Left ventricle myocardium inferior (tissue), 1 donor: ENCODE data around the gene RANGAP1. TPM values are rescaled to one million over a fixed set of nuclear protein-coding genes. Genes with fewer than 3 reads are reported as not detected.

Source experiments
- DNase-seq: peaks from one replicate; pipeline ENCODE4 v3.0.0-alpha.2; 2020
- H3K27ac ChIP-seq: fragments of 200-600 bp; replicated peaks from 2 replicates; pipeline ENCODE4 v1.8.0; 2021
- H3K27me3 ChIP-seq: fragments of 200-600 bp; 2 replicates; pipeline ENCODE4 v1.8.0; 2021; ENCODE audit warnings: low read depth
- H3K36me3 ChIP-seq: fragments of 200-600 bp; 2 replicates; pipeline ENCODE4 v1.8.0; 2021
- H3K4me1 ChIP-seq: fragments of 200-600 bp; 2 replicates; pipeline ENCODE4 v1.8.0; 2021
- H3K4me3 ChIP-seq: fragments of 200-600 bp; 2 replicates; pipeline ENCODE4 v1.8.0; 2021; ENCODE audit warnings: mild to moderate bottlenecking, moderate library complexity
- H3K9me3 ChIP-seq: fragments of 200-600 bp; replicated peaks from 2 replicates; pipeline ENCODE4 v1.8.0; 2021
- CTCF ChIP-seq: fragments of 200-600 bp; IDR thresholded peaks from 2 replicates; pipeline ENCODE4 v1.8.0; 2021; ENCODE audit warnings: antibody characterized with exemption, mild to moderate bottlenecking, borderline replicate concordance
- intact Hi-C: fragments of 100-400 bp; cut with micrococcal nuclease; formaldehyde crosslinking; loops from one replicate; pipeline ENCODE4 v1.11.0; 2022
- total RNA-seq: library from RNA; stranded (reverse); fragmentation: NEBNext Ultra II Directional; extraction: Animal tissue kit (Norgen Biotek cat#: 25700); gene quantifications from one replicate; pipeline ENCODE4 v1.2.1, GENCODE V29; 2021
- donor health status: DM: no; HTN: yes; CAD: no; lungs with severe emphysema.

Gene RANGAP1
- total RNA-seq, 1 donor from 2014 or later, result 36.4 TPM

- intact Hi-C loops, result no loop called here
- H3K27me3 ChIP-seq, result no peaks in the 10 kb centered on the region
- no peaks in the 10 kb centered on the region for H3K36me3 ChIP-seq
- H3K4me1 ChIP-seq, result peaks cover 50% of the 10 kb centered on the region
- H3K27ac ChIP-seq, result peak overlapping the region; percentile 47
- H3K4me3 ChIP-seq, result no peak overlapping the region
- no peak for TF ChIP-seq CTCF
- DNase-seq, result no peak
- H3K9me3 ChIP-seq, result no peaks in the 10 kb centered on the region
These were observed 46.4 kb downstream of the RANGAP1 start for GRCh38 chr22:41239443-41240128.

GRCh38 chr22:41238570-41239442 lies 47.2 kb downstream of the RANGAP1 start:
- TF ChIP-seq CTCF, result no peak
- H3K4me1 ChIP-seq, result peaks cover 52% of the 10 kb centered on the region
- H3K27ac ChIP-seq, result peak overlapping the region; percentile 88
- DNase-seq, result no peak
- no peaks in the 10 kb centered on the region for H3K9me3 ChIP-seq
- H3K27me3 ChIP-seq, result no peaks in the 10 kb centered on the region
- intact Hi-C loops, result no loop called here
- peak overlapping the region; percentile 66 for H3K4me3 ChIP-seq
- H3K36me3 ChIP-seq, result no peaks in the 10 kb centered on the region

GRCh38 chr22:41237707-41238569 lies 48.0 kb downstream of the RANGAP1 start:
- peak; percentile 76 for DNase-seq
- Histone ChIP-seq H3K27ac (peak overlapping the region; percentile 88), H3K27me3 (no peaks in the 10 kb centered on the region), H3K36me3 (no peaks in the 10 kb centered on the region), H3K9me3 (no peaks in the 10 kb centered on the region), H3K4me3 (peak overlapping the region; percentile 66), H3K4me1 (peaks cover 50% of the 10 kb centered on the region)
- peak; percentile 70 for TF ChIP-seq CTCF
- intact Hi-C loops, result no loop called here

GRCh38 chr22:41237036-41237706 lies 48.8 kb downstream of the RANGAP1 start:
- peaks cover 55% of the 10 kb centered on the region for H3K4me1 ChIP-seq
- no peaks in the 10 kb centered on the region for H3K27me3 ChIP-seq
- no peaks in the 10 kb centered on the region for H3K36me3 ChIP-seq
- intact Hi-C loops, result no loop called here
- H3K4me3 ChIP-seq, result peak overlapping the region; percentile 66
- DNase-seq, result no peak
- peak overlapping the region; percentile 88 for H3K27ac ChIP-seq
- H3K9me3 ChIP-seq, result no peaks in the 10 kb centered on the region
- TF ChIP-seq CTCF, result no peak
